ENCODE results near the gene ZNF425.
"Not testable (repeated sequence)": the region's sequence is repeated elsewhere in the genome, so short reads cannot be mapped to it uniquely, and the experiment has no call there.

DNA sequence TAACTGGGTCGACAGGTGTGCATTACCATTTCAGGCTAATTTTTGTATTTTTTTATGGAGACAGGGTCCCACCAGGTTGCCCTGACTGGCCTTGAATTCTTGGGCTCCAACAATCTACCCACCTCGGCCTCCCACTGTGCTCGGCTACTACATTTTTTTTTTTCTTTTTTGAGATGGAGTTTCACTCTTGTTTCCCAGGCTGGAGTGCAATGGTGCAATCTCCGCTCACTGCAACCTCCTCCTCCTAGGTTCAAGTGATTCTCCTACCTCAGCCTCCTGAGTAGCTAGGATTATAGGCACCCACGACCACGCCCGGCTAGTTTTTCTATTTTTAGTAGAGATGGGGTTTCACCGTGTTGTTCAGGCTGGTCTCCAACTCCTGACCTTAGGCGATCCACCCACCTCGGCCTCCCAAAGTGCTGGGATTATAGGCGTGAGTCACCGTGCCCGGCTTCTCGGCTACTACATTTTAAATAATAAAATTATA is 18.4 kb upstream of the ZNF425 start:
- TF ChIP-seq SIN3A (IDR thresholded peaks at IDR 0.05; ENCODE audit: borderline replicate concordance, insufficient read depth, low read depth, low read length); TCF7L2 (IDR thresholded peaks at IDR 0.05; ENCODE audit: low read depth, low read length): not testable (repeated sequence)

All from Panc1 (cell line).